ENCODE results near the gene BHMT2.

The BHMT2 gene

GRCh38 chr5:79023947-79024346 is 45.6 kb upstream of the BHMT2 start:
- no peak for DNase-seq (ENCODE audit: low read depth, low spot score)
- ChIA-PET CTCF (interaction anchor here (0.6 to 7.9 kb wide), 49 partner anchors 8 to 1238 kb away, joined by 3 to 648 read pairs (median 8); partner anchors contain the start of genes ARSB, BHMT, BHMT2 and DMGDH), POLR2A (no interaction called here)
- TF ChIP-seq CTCF (IDR thresholded peaks at IDR 0.05; ENCODE audit: insufficient read depth, low read length, missing control alignments), result no peak
- H3K4me3 ChIP-seq (ENCODE audit: low read depth, low read length), result no peak overlapping the region

GRCh38 chr5:79025054-79025472 is 44.5 kb upstream of the BHMT2 start:
- CTCF ChIA-PET, result interaction anchor here (0.6 to 7.9 kb wide), 88 partner anchors 9 to 1237 kb away, joined by 3 to 648 read pairs (median 5); partner anchors contain the start of genes BHMT, BHMT2, DMGDH and JMY
- peak; percentile 10 for DNase-seq (ENCODE audit: low read depth, low spot score)
- H3K4me3 ChIP-seq (ENCODE audit: low read depth, low read length), result peak overlapping the region; percentile 47
- peak; percentile 69 for TF ChIP-seq CTCF (IDR thresholded peaks at IDR 0.05; ENCODE audit: insufficient read depth, low read length, missing control alignments)
- POLR2A ChIA-PET, result interaction anchor here (0.6 to 0.8 kb wide), 2 partner anchors 44 to 662 kb away, joined by 3 read pairs; no protein-coding TSS in a partner anchor

- no peak for TF ChIP-seq CTCF (IDR thresholded peaks at IDR 0.05; ENCODE audit: insufficient read depth, low read length, missing control alignments)
- POLR2A ChIA-PET, result no interaction called here
These were observed 38.7 kb upstream of the BHMT2 start for GRCh38 chr5:79030663-79031484.

GRCh38 chr5:79031485-79031867 is 38.1 kb upstream of the BHMT2 start:
- H3K4me3 ChIP-seq (ENCODE audit: low read depth, low read length), result no peak overlapping the region
- ChIA-PET CTCF (interaction anchor here (5.4 kb wide), 1 partner anchor 101 kb away, joined by 68 read pairs; no protein-coding TSS in a partner anchor), POLR2A (no interaction called here)
- TF ChIP-seq CTCF (IDR thresholded peaks at IDR 0.05; ENCODE audit: insufficient read depth, low read length, missing control alignments), result no peak
- no peak for DNase-seq (ENCODE audit: low read depth, low spot score)

More at GRCh38 chr5:79030663-79031484, 38.7 kb upstream of the BHMT2 start:
- H3K4me3 ChIP-seq (ENCODE audit: low read depth, low read length), result no peak overlapping the region
- no peak for DNase-seq (ENCODE audit: low read depth, low spot score)
- CTCF ChIA-PET, result interaction anchor here (2.5 to 5.4 kb wide), 2 partner anchors 10 to 101 kb away, joined by 15 to 68 read pairs; no protein-coding TSS in a partner anchor

- CTCF ChIA-PET, result interaction anchor here (5.4 kb wide), 1 partner anchor 9 kb away, joined by 67 read pairs; no protein-coding TSS in a partner anchor
- TF ChIP-seq CTCF (IDR thresholded peaks at IDR 0.05; ENCODE audit: insufficient read depth, low read length, missing control alignments), result no peak
- no peak overlapping the region for H3K4me3 ChIP-seq (ENCODE audit: low read depth, low read length)
- POLR2A ChIA-PET, result no interaction called here
- DNase-seq (ENCODE audit: low read depth, low spot score), result no peak
These were observed 37.4 kb upstream of the BHMT2 start for GRCh38 chr5:79032031-79032695.

GRCh38 chr5:79032782-79033181 is 36.8 kb upstream of the BHMT2 start:
- ChIA-PET POLR2A (no interaction called here), CTCF (interaction anchor here (1.2 to 5.4 kb wide), 2 partner anchors 10 to 100 kb away, joined by 4 to 67 read pairs; no protein-coding TSS in a partner anchor)
- H3K4me3 ChIP-seq (ENCODE audit: low read depth, low read length), result no peak overlapping the region
- no peak for DNase-seq (ENCODE audit: low read depth, low spot score)
- no peak for TF ChIP-seq CTCF (IDR thresholded peaks at IDR 0.05; ENCODE audit: insufficient read depth, low read length, missing control alignments)

Measured in AG04449 (cell line).